B cell (primary cell): Measurements from ENCODE around the gene TIFAB.

Experiments used
- EZH2 ChIP-seq: IDR thresholded peaks from 2 replicates; pipeline ENCODE4 v1.6.1; 2012; ENCODE audit warnings: borderline replicate concordance, low read depth, mild to moderate bottlenecking, moderate library complexity, low read length; ENCODE audit not compliant: insufficient read depth, poor library complexity, severe bottlenecking
- TF ChIP-seq, protein P1 (sequence below): fragments of 200-600 bp; IDR thresholded peaks from one replicate; pipeline ENCODE4 v1.8.0; 2022; ENCODE audit warnings: antibody characterized with exemption, mild to moderate bottlenecking

GRCh38 chr5:135434591-135435466, 17.3 kb downstream of the TIFAB start:
- TF ChIP-seq, protein P1, sequence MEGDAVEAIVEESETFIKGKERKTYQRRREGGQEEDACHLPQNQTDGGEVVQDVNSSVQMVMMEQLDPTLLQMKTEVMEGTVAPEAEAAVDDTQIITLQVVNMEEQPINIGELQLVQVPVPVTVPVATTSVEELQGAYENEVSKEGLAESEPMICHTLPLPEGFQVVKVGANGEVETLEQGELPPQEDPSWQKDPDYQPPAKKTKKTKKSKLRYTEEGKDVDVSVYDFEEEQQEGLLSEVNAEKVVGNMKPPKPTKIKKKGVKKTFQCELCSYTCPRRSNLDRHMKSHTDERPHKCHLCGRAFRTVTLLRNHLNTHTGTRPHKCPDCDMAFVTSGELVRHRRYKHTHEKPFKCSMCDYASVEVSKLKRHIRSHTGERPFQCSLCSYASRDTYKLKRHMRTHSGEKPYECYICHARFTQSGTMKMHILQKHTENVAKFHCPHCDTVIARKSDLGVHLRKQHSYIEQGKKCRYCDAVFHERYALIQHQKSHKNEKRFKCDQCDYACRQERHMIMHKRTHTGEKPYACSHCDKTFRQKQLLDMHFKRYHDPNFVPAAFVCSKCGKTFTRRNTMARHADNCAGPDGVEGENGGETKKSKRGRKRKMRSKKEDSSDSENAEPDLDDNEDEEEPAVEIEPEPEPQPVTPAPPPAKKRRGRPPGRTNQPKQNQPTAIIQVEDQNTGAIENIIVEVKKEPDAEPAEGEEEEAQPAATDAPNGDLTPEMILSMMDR, result no peak
- TF ChIP-seq EZH2, result no peak
